ENCODE results near the gene HPGDS. TPM values are rescaled to one million over a fixed set of nuclear protein-coding genes. Genes with fewer than 3 reads are reported as not detected.

HPGDS gene
- total and polyA plus RNA-seq, 12 donors = 0.48 to 3.1 (median 1.3) TPM

GRCh38 chr4:94356444-94356843 lies 13.8 kb upstream of the HPGDS start:
- no peak for TF ChIP-seq CTCF (IDR thresholded peaks at IDR 0.05)
- no peak for TF ChIP-seq POLR2A (IDR thresholded peaks at IDR 0.05)
- Histone ChIP-seq H3K27me3 (no peaks in the 10 kb centered on the region), H3K4me1 (replicated peaks in 1 of 2) (no peaks in the 10 kb centered on the region), H3K27ac (no peak overlapping the region), H3K36me3 (replicated peaks in 1 of 2) (no peaks in the 10 kb centered on the region), H3K4me3 (no peak overlapping the region), H3K9me3 (replicated peaks in 1 of 3) (no peaks in the 10 kb centered on the region)
- DNase-seq = no peak
- intact Hi-C loops (cut with DNase I) = no loop called here
- 78 to 91% (median 86%) methylated on average over 2 of the region's 2 CpGs for WGBS, 4 donors

GRCh38 chr4:94354474-94354896 lies 11.8 kb upstream of the HPGDS start:
- Histone ChIP-seq H3K27me3 (no peaks in the 10 kb centered on the region), H3K4me3 (no peak overlapping the region), H3K36me3 (replicated peaks in 1 of 2) (no peaks in the 10 kb centered on the region), H3K9me3 (replicated peaks in 1 of 3) (no peaks in the 10 kb centered on the region), H3K4me1 (replicated peaks in 1 of 2) (no peaks in the 10 kb centered on the region), H3K27ac (no peak overlapping the region)
- 70 to 75% (median 73%) methylated on average over 6 of the region's 6 CpGs for WGBS, 4 donors
- DNase-seq = no peak
- intact Hi-C loops (cut with DNase I) = no loop called here
- TF ChIP-seq POLR2A (IDR thresholded peaks at IDR 0.05) = no peak
- no peak for TF ChIP-seq CTCF (IDR thresholded peaks at IDR 0.05)

GRCh38 chr4:94352996-94353395 lies 10.4 kb upstream of the HPGDS start:
- no peaks in the 10 kb centered on the region for H3K36me3 ChIP-seq (replicated peaks in 1 of 2)
- no peak for TF ChIP-seq CTCF (IDR thresholded peaks at IDR 0.05)
- no peak for TF ChIP-seq POLR2A (IDR thresholded peaks at IDR 0.05)
- no peak for DNase-seq
- H3K27me3 ChIP-seq = no peaks in the 10 kb centered on the region
- no peak overlapping the region for H3K27ac ChIP-seq
- no peaks in the 10 kb centered on the region for H3K4me1 ChIP-seq (replicated peaks in 1 of 2)
- no peaks in the 10 kb centered on the region for H3K9me3 ChIP-seq (replicated peaks in 1 of 3)
- intact Hi-C loops (cut with DNase I) = no loop called here
- H3K4me3 ChIP-seq = no peak overlapping the region
- 90 to 100% (median 98%) methylated on average over 2 of the region's 2 CpGs for WGBS, 4 donors

GRCh38 chr4:94352163-94352562 lies 9.5 kb upstream of the HPGDS start:
- TF ChIP-seq CTCF (IDR thresholded peaks at IDR 0.05) (no peak), POLR2A (IDR thresholded peaks at IDR 0.05) (no peak)
- intact Hi-C loops (cut with DNase I) = no loop called here
- H3K36me3 ChIP-seq (replicated peaks in 1 of 2) = no peaks in the 10 kb centered on the region
- H3K9me3 ChIP-seq (replicated peaks in 1 of 3) = no peaks in the 10 kb centered on the region
- DNase-seq = no peak
- WGBS, 4 donors = 32 to 39% (median 33%) methylated on average over 4 of the region's 4 CpGs
- no peaks in the 10 kb centered on the region for H3K4me1 ChIP-seq (replicated peaks in 1 of 2)
- H3K27ac ChIP-seq = no peak overlapping the region
- H3K27me3 ChIP-seq = no peaks in the 10 kb centered on the region
- no peak overlapping the region for H3K4me3 ChIP-seq
